ENCODE results near the gene CTTNBP2.

The CTTNBP2 gene

GRCh38 chr7:117873310-117874190, at the start of gene CTTNBP2:
TSS of gene CTTNBP2 (minus strand) at chr7:117873441. CDS start at chr7:117873415, 26 bp downstream.
- DNase-seq (ENCODE audit: extremely low read depth in 1 of 2, low read depth in 1 of 2): no peak

GRCh38 chr7:117916309-117916708, 43.1 kb upstream of the CTTNBP2 start:
- no peak for DNase-seq (ENCODE audit: extremely low read depth in 1 of 2, low read depth in 1 of 2)

GRCh38 chr7:117912421-117912820, 39.2 kb upstream of the CTTNBP2 start:
- DNase-seq (ENCODE audit: extremely low read depth in 1 of 2, low read depth in 1 of 2): no peak

- DNase-seq (ENCODE audit: extremely low read depth in 1 of 2, low read depth in 1 of 2): no peak
Measured at GRCh38 chr7:117908031-117908795, 35.0 kb upstream of the CTTNBP2 start.

- DNase-seq (ENCODE audit: extremely low read depth in 1 of 2, low read depth in 1 of 2): no peak
Measured at GRCh38 chr7:117907049-117907640, 33.9 kb upstream of the CTTNBP2 start.

GRCh38 chr7:117902314-117902889, 29.2 kb upstream of the CTTNBP2 start:
- no peak for DNase-seq (ENCODE audit: extremely low read depth in 1 of 2, low read depth in 1 of 2)

- DNase-seq (ENCODE audit: extremely low read depth in 1 of 2, low read depth in 1 of 2): no peak
Measured at GRCh38 chr7:117901089-117901797, 28.0 kb upstream of the CTTNBP2 start.

- DNase-seq (ENCODE audit: extremely low read depth in 1 of 2, low read depth in 1 of 2): no peak
Measured at GRCh38 chr7:117896339-117896738, 23.1 kb upstream of the CTTNBP2 start.

- no peak for DNase-seq (ENCODE audit: extremely low read depth in 1 of 2, low read depth in 1 of 2)
Measured at GRCh38 chr7:117895276-117895675, 22.0 kb upstream of the CTTNBP2 start.

GRCh38 chr7:117894037-117894436, 20.8 kb upstream of the CTTNBP2 start:
- no peak for DNase-seq (ENCODE audit: extremely low read depth in 1 of 2, low read depth in 1 of 2)

- DNase-seq (ENCODE audit: extremely low read depth in 1 of 2, low read depth in 1 of 2): no peak
Measured at GRCh38 chr7:117892821-117893220, 19.6 kb upstream of the CTTNBP2 start.

GRCh38 chr7:117889611-117890010, 16.4 kb upstream of the CTTNBP2 start:
- no peak for DNase-seq (ENCODE audit: extremely low read depth in 1 of 2, low read depth in 1 of 2)

- DNase-seq (ENCODE audit: extremely low read depth in 1 of 2, low read depth in 1 of 2): no peak
Measured at GRCh38 chr7:117888627-117889026, 15.4 kb upstream of the CTTNBP2 start.

- no peak for DNase-seq (ENCODE audit: extremely low read depth in 1 of 2, low read depth in 1 of 2)
Measured at GRCh38 chr7:117882594-117882993, 9.4 kb upstream of the CTTNBP2 start.

- DNase-seq (ENCODE audit: extremely low read depth in 1 of 2, low read depth in 1 of 2): no peak
Measured at GRCh38 chr7:117876761-117877160, 3.5 kb upstream of the CTTNBP2 start.

GRCh38 chr7:117875566-117875965, 2.3 kb upstream of the CTTNBP2 start:
- no peak for DNase-seq (ENCODE audit: extremely low read depth in 1 of 2, low read depth in 1 of 2)

GRCh38 chr7:117874191-117874700, 1.0 kb upstream of the CTTNBP2 start:
- DNase-seq (ENCODE audit: extremely low read depth in 1 of 2, low read depth in 1 of 2): no peak

- no peak for DNase-seq (ENCODE audit: extremely low read depth in 1 of 2, low read depth in 1 of 2)
Measured at GRCh38 chr7:117872561-117873309, 506 bp downstream of the CTTNBP2 start.

GRCh38 chr7:117871778-117872538, 1.3 kb downstream of the CTTNBP2 start:
- DNase-seq (ENCODE audit: extremely low read depth in 1 of 2, low read depth in 1 of 2): no peak

Measured in stimulated activated CD8-positive, alpha-beta memory T cell treated with anti-CD3 and anti-CD28 coated beads, Interleukin-7, amount 100 ng/mL, for 48 hours (primary cell).